ENCODE measurements around the gene KAZN.
"Not testable (repeated sequence)": the region's sequence is repeated elsewhere in the genome, so short reads cannot be mapped to it uniquely, and the experiment has no call there.

The KAZN gene

DNA sequence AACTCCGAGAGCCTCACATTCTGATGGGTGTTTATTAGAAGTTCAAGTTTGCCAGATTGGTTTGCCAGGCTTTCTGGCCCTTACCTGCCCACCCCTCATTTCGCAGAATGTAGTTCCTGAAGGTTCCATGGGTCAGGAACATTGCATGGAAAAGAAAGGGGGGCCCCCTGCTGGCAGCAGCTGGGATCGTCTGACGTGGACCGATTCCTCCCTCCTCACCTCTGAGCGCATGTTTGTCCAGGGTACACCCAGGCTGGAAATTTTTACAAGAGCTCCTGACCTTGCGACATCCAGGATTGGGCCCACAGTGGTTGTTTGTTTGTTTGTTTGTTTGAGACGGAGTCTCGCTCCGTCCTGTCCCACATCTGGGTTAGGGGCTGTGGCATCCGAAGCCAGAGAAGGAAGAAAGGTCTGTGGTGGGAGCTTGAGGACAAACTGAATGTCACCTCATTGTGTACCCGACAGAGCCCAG, 429.1 kb downstream of the KAZN start:
- no peak for DNase-seq

DNA sequence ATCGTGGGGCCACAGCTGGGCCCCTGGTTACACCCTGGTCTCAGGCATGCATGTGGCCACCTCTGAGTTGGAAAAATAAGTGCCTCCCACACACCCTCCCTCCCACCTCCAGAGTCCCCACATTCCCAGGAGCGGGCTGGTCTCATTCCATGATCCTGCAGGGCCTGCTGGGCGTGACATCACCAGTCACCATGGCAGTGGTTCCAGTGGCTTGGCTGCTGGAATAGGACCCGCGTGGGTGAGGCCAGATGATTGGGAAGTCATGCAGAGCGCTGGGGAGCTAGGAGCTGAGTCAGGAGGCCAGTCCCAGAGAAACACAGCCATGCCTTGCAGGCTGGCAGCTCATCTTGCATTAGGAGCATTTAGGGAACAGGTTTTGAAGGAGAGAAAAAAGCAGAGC, 429.6 kb downstream of the KAZN start:
- DNase-seq: no peak

DNA sequence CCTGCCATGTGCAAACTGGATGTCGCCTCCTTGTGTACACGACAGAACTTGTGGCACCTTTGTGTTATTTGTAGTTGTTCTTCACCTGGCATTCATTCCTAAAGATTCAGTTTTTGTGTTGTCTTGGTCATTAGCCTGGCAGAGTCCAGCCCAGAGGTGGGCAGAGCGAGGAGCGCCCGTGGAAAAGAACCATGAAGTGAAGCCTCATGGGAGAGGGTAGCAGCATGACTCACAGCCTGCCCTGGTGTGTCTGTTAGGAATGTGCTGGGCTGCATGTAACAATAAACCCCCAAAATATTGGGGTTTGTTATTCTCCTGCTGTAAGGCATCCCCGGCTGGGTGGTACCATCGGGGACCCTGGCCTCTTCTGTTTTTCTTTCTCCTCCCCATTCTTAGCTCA, 430.1 kb downstream of the KAZN start:
- DNase-seq: no peak

DNA sequence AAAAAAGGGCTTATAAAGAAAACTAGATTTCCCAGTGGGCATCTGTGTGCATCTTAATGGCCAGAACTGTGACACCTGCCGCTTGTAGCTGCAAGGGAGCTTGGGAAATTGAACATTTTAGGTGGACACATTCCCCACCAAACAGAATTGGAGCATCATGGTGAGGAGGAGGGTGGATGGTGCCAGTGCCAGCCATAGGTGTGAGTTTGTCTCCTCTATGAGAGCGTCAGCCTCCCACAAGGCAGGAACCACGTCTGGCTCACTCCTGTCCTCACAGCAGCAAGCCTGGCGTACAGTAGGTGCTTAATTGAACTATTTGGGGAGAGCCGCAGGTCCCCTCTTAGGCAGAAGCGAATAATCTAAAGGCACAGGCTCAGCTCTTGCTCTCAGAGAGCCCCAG, 430.6 kb downstream of the KAZN start:
- no peak for DNase-seq

DNA sequence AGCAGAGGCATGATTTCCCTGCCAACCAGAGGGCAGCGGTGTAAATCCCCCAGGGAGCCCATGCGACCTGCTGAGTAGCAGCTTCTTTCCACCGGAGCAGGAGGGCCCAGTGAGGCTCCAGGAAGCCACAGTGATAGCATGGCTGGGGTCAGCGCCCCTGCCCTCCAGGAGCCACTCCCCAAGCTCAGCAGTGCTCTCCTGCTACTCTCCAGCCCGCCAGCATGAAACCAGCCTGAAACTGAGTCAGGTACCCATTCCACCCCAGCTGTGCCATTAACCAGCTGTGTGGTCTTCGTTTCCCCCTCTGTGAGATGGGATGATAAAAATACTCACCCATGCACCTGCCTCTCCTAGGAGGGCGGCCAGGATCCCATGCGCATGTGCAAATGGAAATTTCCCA, 431.3 kb downstream of the KAZN start:
- no peak for DNase-seq

DNA sequence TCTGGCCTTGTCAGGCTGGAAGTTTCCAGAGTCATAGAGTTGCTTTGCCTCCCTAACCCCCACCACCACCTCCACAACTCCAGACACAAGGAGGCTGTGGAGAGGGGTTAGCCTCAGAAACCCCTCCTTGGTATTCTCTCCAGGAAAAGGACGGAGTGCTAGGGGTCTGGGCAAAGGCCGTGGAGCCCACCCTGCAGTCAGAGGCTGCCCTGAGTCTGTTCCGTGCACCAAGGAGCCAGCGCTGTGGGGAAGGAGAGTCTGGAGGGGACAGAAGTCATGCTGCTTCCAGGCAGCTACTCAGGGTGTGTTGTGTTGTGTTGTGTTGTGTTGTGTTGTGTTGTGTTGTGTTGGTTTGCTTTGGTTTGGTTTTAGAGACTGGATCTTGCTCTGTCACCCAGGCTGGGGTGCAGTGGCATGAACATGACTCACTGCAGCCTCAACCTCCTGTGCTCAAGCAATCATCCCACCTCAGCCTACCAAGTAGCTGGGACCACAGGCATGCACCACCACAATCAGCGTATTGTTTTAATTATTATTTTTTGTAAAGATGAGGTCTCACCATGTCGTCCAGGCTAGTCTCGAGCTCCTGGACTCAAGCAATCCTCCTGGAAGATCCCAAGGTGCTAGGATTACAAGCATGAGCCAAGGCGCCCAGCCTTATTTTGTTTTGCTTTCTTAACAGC, 432.9 kb downstream of the KAZN start:
- DNase-seq: no peak

DNA sequence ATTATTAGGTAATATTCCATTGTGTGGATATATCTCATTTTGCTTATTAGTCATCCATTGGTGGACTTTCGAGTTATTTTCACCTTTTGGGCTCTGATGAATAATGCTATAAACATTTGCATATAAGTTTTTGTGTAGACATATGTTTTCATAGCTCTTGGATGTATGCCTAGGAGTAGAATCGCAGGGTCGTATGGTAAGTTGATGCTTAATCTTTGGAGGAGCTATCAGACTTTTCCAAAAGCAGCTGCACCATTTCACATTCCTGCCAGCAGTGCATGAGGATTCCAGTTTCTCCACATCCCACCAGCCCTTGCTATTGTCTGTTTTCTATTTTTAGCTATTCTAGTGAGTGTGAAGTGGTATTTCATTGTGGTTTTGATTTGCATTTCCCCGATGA, 434.8 kb downstream of the KAZN start:
- DNase-seq: no peak

DNA sequence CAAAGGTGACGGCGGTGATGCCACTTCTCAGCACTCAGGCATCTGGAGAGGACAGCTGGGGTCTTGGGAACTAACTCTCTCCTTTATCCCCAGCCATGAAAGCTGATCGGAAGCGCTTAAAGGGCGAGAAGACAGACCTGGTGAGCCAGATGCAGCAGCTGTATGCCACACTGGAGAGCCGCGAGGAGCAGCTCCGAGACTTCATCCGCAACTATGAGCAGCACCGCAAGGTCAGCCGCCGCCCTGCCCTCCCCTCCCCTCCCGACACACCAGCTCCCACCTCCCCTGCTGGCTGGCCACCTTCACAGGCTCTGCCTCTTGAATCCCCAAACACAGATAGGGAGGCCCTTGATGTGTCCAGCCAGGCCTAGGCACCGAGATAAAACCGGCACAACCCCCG, 436.2 kb downstream of the KAZN start:
- no peak for DNase-seq

DNA sequence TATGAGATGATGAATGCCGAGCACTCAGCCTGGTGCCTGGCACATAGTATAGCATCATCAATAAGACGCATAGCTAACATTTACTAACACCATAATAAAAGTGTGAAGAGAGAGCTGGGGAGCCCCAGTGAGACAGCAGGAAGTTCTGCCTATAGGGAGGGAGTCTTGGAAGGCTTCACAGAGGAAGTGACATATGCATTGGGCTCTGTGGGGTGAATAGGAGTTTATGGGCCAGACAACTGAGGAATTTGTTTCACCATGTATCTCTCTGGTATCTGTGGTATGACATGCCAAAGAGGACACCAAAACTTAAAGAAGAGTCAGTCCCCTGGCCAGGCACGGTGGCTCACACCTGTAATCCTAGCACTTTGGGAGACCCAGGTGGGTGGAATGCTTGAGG, 436.8 kb downstream of the KAZN start:
- no peak for DNase-seq

DNA sequence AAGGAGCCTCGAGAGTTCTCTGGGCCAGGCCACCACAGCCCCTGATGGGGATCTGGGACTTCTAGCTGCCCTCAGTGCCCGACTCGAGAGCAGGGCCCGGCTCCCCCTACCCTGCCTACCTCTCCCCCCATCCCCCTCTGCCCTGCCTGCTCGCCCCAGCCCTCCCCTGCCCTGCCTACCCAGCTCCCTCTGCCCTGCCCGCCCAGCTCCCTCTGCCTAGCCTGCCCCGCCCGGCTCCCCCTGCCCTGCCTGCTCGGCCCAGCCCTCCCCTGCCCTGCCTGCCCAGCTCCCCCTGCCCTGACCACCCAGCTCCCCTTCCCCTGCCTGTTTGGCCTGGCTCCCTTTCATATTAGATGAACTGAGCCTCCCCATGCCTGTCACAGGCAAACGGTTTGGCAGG, 437.6 kb downstream of the KAZN start:
- DNase-seq: no peak

DNA sequence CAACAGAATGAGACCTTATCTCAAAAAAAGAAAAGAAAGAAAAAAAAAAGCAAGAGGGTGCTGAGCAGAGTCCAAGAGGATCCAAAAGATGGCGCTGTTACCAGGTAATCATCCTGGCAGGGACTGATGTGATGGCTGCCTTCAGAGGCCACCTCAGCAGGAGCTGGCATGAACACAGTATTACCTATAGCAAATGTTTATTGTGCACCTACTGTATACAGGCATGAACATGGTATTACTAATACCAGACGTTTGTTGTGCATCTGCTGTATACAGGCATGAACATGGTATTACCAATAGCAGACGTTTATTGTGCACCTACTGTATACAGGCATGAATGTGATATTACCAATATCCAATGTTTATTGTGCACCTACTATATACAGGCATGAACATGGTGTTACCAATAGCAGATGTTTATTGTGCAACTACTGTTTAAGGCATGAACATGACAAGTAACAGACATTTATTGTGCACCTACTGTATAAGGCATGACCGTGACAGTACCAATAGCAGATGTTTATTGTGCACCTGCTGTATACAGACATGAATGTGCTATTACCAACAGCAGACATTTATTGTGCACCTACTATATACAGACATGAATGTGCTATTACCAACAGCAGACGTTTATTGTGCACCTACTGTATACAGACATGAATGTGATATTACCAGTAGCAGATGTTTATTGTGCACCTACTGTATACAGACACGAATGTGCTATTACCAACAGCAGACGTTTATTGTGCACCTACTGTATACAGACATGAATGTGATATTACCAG, 439.9 kb downstream of the KAZN start:
- no peak for DNase-seq

DNA sequence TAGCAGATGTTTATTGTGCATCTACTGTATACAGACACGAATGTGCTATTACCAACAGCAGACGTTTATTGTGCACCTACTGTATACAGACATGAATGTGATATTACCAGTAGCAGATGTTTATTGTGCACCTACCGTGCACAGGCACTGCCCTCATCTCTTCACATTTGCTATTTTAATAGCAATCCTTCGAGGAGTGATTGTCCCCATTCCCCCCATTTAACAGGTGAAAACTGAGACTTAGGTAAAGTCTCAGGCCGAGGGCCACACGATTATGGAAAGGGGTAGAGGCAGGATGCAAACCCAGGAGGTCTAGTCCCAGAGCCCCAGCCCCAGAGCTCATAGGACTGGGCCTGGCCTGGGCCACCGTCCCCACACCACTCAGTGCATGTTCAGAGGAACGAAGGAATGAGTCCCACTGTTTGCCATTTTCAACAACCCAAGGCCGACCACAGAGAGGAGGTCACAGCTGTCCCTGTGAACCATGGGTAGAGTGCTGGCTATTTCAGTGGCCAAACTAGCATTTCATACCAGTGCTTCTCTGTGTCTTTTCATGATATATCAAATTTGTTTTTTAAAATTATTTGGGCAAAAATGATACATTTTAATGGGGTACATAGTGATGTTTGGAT, 440.6 kb downstream of the KAZN start:
- DNase-seq: no peak

DNA sequence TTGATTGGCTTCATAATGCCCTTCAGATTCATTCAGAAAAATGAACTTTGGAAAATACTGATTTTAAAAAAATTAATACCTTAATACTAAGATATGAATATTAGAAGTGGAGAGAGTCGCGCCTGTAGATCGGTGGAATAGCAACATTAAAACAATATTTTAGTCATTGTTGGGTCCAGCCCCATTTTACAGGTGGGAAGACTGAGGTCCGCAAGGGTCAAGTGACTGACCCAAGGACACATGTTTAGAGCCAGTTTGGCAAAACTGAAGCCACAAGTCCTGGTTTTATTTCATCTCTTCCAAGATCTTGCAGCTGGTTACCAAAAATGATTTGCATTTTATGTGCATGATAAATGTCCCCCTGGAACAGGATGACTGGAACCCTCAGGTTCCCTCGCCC, 441.4 kb downstream of the KAZN start:
- no peak for DNase-seq

DNA sequence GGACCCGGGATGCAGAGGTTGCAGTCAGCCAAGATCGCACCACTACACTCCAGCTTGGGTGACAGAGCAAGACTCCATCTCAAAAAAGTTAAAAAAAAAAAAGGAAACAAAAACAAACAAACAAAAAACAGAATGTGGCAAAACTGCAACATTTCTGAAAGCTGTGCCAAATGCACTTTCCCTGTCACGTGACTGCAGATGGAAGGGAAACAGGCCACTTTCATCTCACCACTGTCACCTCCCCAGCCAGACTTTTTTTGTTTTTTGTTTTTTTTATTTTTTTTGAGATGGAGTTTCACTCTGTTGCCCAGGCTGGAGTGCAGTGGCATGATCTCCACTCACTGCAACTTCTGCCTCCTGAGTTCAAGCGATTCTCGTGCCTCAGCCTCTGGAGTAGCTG, 442.2 kb downstream of the KAZN start:
- DNase-seq: not testable (repeated sequence)

DNA sequence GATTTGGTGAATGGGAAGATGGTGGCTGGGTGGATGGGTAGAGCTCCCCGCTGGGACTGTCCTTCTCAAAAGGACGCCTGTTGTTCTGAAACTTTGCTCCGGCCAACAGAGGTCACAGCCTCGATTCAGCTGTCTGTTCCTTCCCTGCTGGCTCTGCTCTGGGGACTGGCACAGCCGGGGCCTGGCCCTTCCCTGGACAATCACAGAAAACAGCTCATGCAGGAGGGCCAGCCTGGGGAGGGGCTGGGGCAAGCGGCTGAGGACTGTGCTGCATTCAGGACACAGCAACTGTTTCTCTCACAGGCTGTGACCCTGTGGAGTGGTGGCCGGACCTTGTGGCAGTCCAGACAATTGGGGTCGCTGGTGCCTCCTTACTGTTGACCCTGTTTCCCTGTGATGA, 444.4 kb downstream of the KAZN start:
- no peak for DNase-seq

DNA sequence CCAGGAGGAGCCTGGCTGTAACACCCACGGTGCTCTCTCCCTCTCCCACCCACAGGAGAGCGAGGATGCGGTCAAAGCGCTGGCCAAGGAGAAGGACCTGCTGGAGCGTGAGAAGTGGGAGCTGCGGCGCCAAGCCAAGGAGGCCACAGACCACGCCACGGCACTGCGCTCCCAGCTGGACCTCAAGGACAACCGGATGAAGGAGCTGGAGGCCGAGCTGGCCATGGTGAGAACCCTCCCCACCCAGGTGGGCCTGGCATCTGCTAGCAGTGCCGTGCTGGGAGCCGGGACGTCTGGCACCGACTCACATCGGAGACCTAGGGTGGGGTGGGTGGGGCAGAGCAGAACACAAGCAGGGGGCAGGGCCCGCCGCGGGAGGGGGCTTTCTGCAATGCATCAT, 445.4 kb downstream of the KAZN start:
- no peak for DNase-seq

DNA sequence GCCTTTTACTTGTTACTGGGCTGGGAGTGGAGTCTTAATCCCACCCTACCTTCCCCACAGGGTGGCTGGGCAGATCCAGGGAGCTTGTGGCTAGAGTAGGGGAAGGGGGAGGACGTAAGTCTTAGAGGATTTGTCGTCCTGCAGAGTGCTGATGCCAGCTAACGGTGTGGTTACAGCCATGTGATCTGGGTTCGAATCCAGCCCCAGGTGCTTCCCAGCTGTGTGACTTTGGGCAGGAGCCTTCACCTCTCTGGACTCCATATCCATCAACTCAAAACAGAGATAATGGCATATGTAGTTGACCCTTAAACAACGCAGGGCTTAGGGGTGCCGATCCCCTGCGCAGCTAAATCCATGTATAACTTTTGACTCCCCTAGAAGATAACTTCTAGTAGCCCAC, 446.6 kb downstream of the KAZN start:
- no peak for DNase-seq

DNA sequence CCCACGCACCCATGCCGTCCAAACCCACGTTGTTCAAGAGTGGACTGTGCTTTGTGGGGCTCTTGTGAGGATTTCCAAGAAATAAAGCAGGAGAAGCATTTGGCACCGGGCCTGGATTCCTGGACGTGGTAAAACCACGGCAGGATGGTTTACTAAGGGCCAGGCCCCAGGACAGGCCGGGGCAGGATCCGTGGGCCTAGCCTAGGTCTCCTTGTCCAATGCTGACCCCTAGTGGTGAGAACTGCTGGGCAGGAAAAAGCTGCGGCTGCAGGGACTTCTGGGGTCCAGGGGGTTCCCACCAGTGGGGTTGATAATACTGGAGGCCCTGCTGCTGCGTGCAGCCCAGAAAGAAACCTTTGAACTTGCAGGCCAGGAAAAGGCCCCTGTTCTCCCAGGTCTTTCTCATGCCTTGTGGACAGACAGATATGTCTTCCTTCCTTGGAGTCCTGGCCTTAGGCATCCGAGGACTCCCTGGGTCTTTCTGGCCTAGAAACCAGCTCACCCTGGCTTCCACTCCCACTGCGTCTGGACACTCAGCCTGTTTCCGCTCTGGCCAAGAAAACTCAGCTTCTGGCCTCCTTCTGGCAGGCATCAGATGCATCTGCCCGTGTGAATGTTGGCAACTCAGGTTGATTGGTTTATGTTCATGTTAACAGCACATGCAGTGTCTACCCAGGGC, 448.1 kb downstream of the KAZN start:
- DNase-seq: no peak

DNA sequence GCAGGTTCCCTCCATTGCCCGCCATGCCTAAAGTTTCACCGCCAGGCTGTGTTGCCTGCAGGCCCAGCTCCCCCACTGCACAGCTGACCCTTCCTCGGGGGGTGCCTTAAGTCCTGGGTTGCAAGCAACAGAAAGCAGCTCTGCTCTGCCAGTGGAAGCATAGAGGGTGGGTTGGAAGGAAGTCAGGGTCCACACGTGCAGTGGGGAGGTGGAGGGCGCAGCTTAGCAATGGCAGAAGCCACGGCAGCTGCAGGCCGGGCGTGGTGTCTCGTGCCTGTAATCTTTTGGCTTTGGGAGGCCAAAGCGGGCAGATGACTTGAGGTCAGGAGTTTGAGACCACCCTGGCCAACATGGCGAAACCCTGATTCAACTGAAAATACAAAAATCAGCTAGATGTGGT, 448.8 kb downstream of the KAZN start:
- DNase-seq: no peak

DNA sequence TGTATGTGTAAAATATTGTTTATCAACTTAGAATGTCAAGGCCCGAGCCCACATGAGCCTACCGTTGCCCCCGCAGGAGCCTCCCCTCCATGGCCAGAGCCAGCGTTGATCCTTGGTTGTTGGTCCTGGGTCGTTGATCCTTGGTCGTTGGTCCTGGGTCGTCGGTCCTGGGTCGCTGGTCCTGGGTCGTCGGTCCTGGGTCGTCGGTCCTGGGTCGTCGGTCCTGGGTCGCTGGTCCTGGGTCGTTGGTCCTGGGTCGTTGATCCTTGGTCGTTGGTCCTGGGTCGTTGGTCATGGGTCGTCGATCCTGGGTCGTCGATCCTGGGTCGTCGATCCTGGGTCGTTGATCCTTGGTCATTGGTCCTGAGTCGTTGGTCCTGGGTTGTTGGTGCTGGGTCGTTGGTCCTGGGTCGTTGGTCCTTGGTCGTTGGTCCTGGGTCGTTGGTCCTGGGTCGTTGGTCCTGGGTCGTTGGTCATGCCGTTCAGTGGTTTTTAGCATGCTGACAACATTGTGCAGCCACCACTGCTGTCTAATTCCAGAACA, 450.0 kb downstream of the KAZN start:
- no peak for DNase-seq

DNA sequence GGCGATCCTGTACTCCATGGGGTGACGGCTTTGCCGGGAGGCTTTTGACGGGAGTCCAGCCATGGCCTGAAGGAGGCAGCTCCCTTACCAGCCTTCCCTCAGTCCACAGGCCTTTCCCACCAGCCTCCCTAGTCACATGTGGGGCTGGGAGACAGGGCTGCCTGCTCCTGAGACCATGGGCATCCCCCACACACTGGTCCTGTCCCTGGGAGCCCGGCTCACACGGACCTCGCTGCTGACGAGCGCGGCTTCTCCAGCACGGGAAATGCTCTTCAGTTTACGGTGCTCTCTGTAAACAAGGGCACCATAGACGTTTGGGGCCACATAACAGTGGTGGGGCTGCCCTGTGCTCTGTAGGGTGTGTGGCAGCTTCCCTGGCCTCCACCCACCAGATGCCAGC, 450.6 kb downstream of the KAZN start:
- no peak for DNase-seq

DNA sequence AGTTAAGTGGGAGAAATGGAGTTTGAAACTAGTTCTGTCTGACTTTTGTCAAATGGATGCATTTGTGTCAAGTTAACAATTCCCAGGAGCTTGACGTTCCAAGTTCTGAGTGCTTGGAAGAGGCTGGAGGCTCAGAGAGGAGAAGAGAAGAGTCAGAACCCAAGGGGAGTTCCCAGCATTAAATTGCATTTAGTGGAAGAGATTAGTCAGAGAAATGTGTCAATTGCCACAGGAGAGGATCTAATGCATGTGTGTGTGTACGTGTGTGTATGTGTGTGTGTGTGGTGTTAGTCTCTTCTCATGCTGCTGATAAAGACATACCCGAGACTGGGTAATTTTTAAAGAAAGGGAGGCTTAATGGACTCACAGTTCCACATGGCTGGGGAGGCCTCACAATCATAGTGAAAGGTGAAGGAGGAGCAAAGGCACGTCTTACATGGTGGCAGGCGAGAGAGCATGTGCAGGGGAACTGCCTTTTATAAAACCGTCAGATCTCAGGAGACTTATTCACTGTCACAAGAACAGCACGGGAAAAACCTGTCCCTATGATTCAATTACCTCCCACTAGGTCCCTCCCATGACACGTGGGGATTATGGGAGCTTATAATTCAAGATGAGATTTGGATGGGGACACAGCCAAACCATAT, 453.5 kb downstream of the KAZN start:
- DNase-seq: no peak

DNA sequence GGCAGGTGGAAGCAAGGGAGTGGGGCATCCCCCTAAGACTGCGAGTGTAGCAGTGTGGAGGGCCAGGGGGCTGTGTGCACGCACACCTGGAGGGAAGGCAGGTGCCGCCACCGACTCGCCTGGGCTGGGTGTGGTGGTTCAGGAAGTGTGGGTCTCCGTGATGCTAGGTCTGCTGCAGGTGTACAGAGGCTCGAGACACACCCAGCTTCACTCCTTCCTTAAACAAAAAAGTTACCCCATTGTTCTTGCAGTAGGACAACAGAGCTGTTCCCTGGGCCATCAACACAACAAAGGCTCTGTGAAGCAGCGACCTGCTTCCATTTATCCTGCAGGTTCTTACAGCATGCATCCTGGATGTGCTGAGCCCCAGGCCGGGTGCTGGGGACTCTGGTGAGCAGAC, 454.7 kb downstream of the KAZN start:
- no peak for DNase-seq
